H1 (cell line): ENCODE results near the gene RPTOR. TPM values are rescaled to one million over a fixed set of nuclear protein-coding genes. Genes with fewer than 3 reads are reported as not detected.

Experiments
- CTCF ChIA-PET: fragments of 300-600 bp; sonication (Branson Sonifier 250); formaldehyde crosslinking; loops from one replicate; lab custom pipeline; 2021; ENCODE audit not compliant: partially characterized antibody; lab: Charles Lee
- POLR2A ChIA-PET: fragments of 300-600 bp; sonication (Branson Sonifier 250); formaldehyde crosslinking; loops from one replicate; lab custom pipeline; 2021; ENCODE audit warnings: inconsistent platforms; ENCODE audit not compliant: partially characterized antibody; lab: Charles Lee
- DNase-seq, 2 experiments: peaks; one replicate each; pipeline versions ENCODE4 v3.0.0 to v3.0.0-alpha.2; 2010 to 2022; ENCODE audit warnings: low spot score in 2 of 2, low read depth in 1 of 2, mixed read lengths in 1 of 2
- FAIRE-seq: peaks from 2 replicates; lab custom pipeline; 2011; peaks lifted over from hg19 to GRCh38; lab: Jason Lieb, UNC
- H2AFZ ChIP-seq: 2 replicates; pipeline ENCODE4 v1.8.1; 2012; ENCODE audit warnings: low read length, inconsistent platforms
- H2AK5ac ChIP-seq: 2 replicates; pipeline ENCODE4 v1.6.1; 2013; ENCODE audit warnings: low read depth, low read length
- H2BK120ac ChIP-seq: replicated peaks from 2 replicates; pipeline ENCODE3; 2013; ENCODE audit warnings: low read depth, low read length, inconsistent platforms
- H2BK12ac ChIP-seq: 2 replicates; pipeline ENCODE4 v1.6.1; 2013; ENCODE audit warnings: low read depth, low read length
- H2BK15ac ChIP-seq: 2 replicates; pipeline ENCODE4 v1.6.1; 2013; ENCODE audit warnings: low read length
- H2BK20ac ChIP-seq: 2 replicates; pipeline ENCODE4 v1.6.1; 2013; ENCODE audit warnings: low read length
- H2BK5ac ChIP-seq: 2 replicates; pipeline ENCODE4 v1.6.1; 2013; ENCODE audit warnings: low read depth, low read length
- H3K14ac ChIP-seq: 2 replicates; pipeline ENCODE4 v1.6.1; 2013; ENCODE audit warnings: inconsistent platforms; ENCODE audit not compliant: insufficient read length
- H3K18ac ChIP-seq: 2 replicates; pipeline ENCODE4 v1.6.1; 2013; ENCODE audit warnings: low read length; ENCODE audit errors: extremely low read depth
- H3K23ac ChIP-seq: 2 replicates; pipeline ENCODE4 v1.6.1; 2013; ENCODE audit warnings: inconsistent platforms; ENCODE audit not compliant: insufficient read length
- H3K23me2 ChIP-seq: 2 replicates; pipeline ENCODE4 v1.6.1; 2013; ENCODE audit warnings: low read depth, low read length
- H3K27ac ChIP-seq: 2 replicates; pipeline ENCODE4 v1.6.1; 2011; ENCODE audit warnings: low read depth, low read length, inconsistent platforms
- H3K27me3 ChIP-seq, 4 experiments: replicated peaks in 1 of 4; 1 replicate in 1 of 4; 2 replicates in 3 of 4; pipeline versions ENCODE4 v1.6.1 to v1.8.1; 2011 to 2013; ENCODE audit warnings: low read length in 3 of 4, mild to moderate bottlenecking in 3 of 4, inconsistent platforms in 2 of 4, mixed read lengths in 2 of 4, moderate library complexity in 1 of 4; ENCODE audit not compliant: control insufficient read depth in 3 of 4, insufficient read depth in 3 of 4; ENCODE audit errors: extremely low read depth in 1 of 4
- H3K36me3 ChIP-seq, 4 experiments: 2 replicates each; pipeline versions ENCODE4 v1.6.1 to v1.8.1; 2011 to 2013; ENCODE audit warnings: mild to moderate bottlenecking in 4 of 4, low read length in 3 of 4, moderate library complexity in 2 of 4, control low read depth in 1 of 4, inconsistent platforms in 1 of 4; ENCODE audit not compliant: insufficient read depth in 4 of 4, control insufficient read depth in 2 of 4
- H3K4ac ChIP-seq: replicated peaks from 2 replicates; pipeline ENCODE3; 2013; ENCODE audit warnings: low read length, low read depth, mixed read lengths, inconsistent platforms; ENCODE audit not compliant: insufficient read length
- H3K4me1 ChIP-seq, 4 experiments: replicated peaks in 1 of 4; 1 replicate in 1 of 4; 2 replicates in 3 of 4; pipeline versions ENCODE4 v1.6.1 to v1.8.1; 2011 to 2013; ENCODE audit warnings: low read length in 3 of 4, inconsistent platforms in 2 of 4, mixed read lengths in 1 of 4; ENCODE audit not compliant: insufficient read depth in 4 of 4, control insufficient read depth in 3 of 4
- H3K4me2 ChIP-seq, 2 experiments: 2 replicates each; pipeline versions ENCODE4 v1.6.1 to v1.8.1; 2011 to 2013; ENCODE audit warnings: low read depth in 2 of 2, low read length in 2 of 2, control low read depth in 1 of 2, inconsistent platforms in 1 of 2, mild to moderate bottlenecking in 1 of 2; ENCODE audit not compliant: insufficient read depth in 1 of 2
- H3K4me3 ChIP-seq, 4 experiments: fragments of 200-600, 300-600 bp in 1 of 4; sonication (generic), shearing (Covaris generic), sonication (Bioruptor Twin) in 1 of 4; 2 replicates each; pipeline versions ENCODE4 v1.5.1 to v1.8.1; 2011 to 2016; ENCODE audit warnings: low read length in 4 of 4, low read depth in 3 of 4, control low read depth in 2 of 4, inconsistent platforms in 2 of 4, mild to moderate bottlenecking in 2 of 4, mixed read lengths in 1 of 4, moderate library complexity in 1 of 4; ENCODE audit not compliant: insufficient read depth in 2 of 4; ENCODE audit errors: extremely low read depth in 1 of 4
- H3K56ac ChIP-seq: replicated peaks from 2 replicates; pipeline ENCODE3; 2013; ENCODE audit warnings: low read depth, mild to moderate bottlenecking, mixed read lengths, low read length, inconsistent platforms; ENCODE audit not compliant: insufficient read length
- H3K79me1 ChIP-seq: 2 replicates; pipeline ENCODE4 v1.6.1; 2013; ENCODE audit warnings: low read depth, low read length, control low read depth
- H3K79me2 ChIP-seq, 2 experiments: 2 replicates each; pipeline versions ENCODE4 v1.6.1 to v1.8.1; 2012 to 2013; ENCODE audit warnings: low read length in 2 of 2, mild to moderate bottlenecking in 2 of 2, inconsistent platforms in 1 of 2; ENCODE audit not compliant: insufficient read depth in 2 of 2, control insufficient read depth in 1 of 2
- H3K9ac ChIP-seq, 4 experiments: replicated peaks in 1 of 4; 1 replicate in 1 of 4; 2 replicates in 3 of 4; pipeline versions ENCODE4 v1.6.1 to v1.8.1; 2011 to 2013; ENCODE audit warnings: low read depth in 3 of 4, low read length in 3 of 4, control low read depth in 2 of 4, mild to moderate bottlenecking in 2 of 4, moderate library complexity in 2 of 4, inconsistent platforms in 1 of 4; ENCODE audit errors: extremely low read depth in 1 of 4
- H3K9me3 ChIP-seq, 2 experiments: 2 replicates each; pipeline versions ENCODE4 v1.6.1 to v1.8.1; 2012 to 2013; ENCODE audit warnings: mild to moderate bottlenecking in 2 of 2, moderate library complexity in 2 of 2, control low read depth in 1 of 2, inconsistent platforms in 1 of 2, low read depth in 1 of 2, low read length in 1 of 2, mixed read lengths in 1 of 2; ENCODE audit not compliant: insufficient read depth in 2 of 2
- H4K20me1 ChIP-seq, 2 experiments: replicated peaks in 1 of 2; 2 replicates each; pipeline versions ENCODE3 to v1.8.1; 2011 to 2013; ENCODE audit warnings: inconsistent platforms in 2 of 2, low read length in 2 of 2, mild to moderate bottlenecking in 1 of 2; ENCODE audit not compliant: insufficient read depth in 2 of 2, control insufficient read depth in 1 of 2
- H4K5ac ChIP-seq: 2 replicates; pipeline ENCODE4 v1.6.1; 2013; ENCODE audit warnings: low read length, low read depth, mixed read lengths, inconsistent platforms; ENCODE audit not compliant: insufficient read length
- H4K8ac ChIP-seq: 2 replicates; pipeline ENCODE4 v1.8.0; 2013; ENCODE audit warnings: mild to moderate bottlenecking, moderate library complexity, low read length, inconsistent platforms; ENCODE audit not compliant: insufficient read depth; ENCODE audit errors: extremely low read depth
- H4K91ac ChIP-seq: replicated peaks from 2 replicates; pipeline ENCODE3; 2013; ENCODE audit warnings: low read length, mixed read lengths, inconsistent platforms; ENCODE audit not compliant: insufficient read length
- ATF3 ChIP-seq: IDR thresholded peaks from 2 replicates; pipeline ENCODE4 v1.6.1; 2011; ENCODE audit warnings: low read depth, mild to moderate bottlenecking, low read length; ENCODE audit not compliant: insufficient read depth
- WGBS, 2 experiments: shearing (Covaris generic) in 1 of 2; methylation state at CpG; one replicate each; pipeline versions ENCODE4 v1.1.6 to v1.1.7; 2013 to 2015; ENCODE audit warnings: low lambda C conversion rate in 2 of 2, mixed read lengths in 2 of 2, inconsistent platforms in 1 of 2, low coverage in 1 of 2, missing lambda C conversion rate in 1 of 2; ENCODE audit not compliant: insufficient replicate concordance in 2 of 2, insufficient coverage in 1 of 2, insufficient read length in 1 of 2; ENCODE audit errors: extremely low coverage in 1 of 2, missing lambda C conversion rate in 1 of 2; 5-methylcytosine and 5-hydroxymethylcytosine counted together
- polyA plus RNA-seq, 7 experiments: library from polyadenylated mRNA; depleted of rRNA in 3 of 7; stranded (reverse) in 5 of 7; unstranded in 2 of 7; fragments of >200 nt in 5 of 7; fragments of 200-250 nt in 2 of 7; gene quantifications; 1 replicate in 5 of 7; 2 replicates in 1 of 7; 4 replicates in 1 of 7; pipeline versions ENCODE4 v1.2.1 to v1.2.3, GENCODE V29; 2011 to 2013; ENCODE audit warnings: missing spikeins in 2 of 7, mixed read lengths in 2 of 7
- total RNA-seq: library from RNA; stranded (reverse); fragmentation: NEBNext Ultra II Directional; extraction: Animal tissue kit (Norgen Biotek cat#: 25700); gene quantifications from 2 replicates; pipeline ENCODE4 v1.2.1, GENCODE V29; 2021

RPTOR gene
- total and polyA plus RNA-seq, 2 of the 8 experiments (the other 6 are each of a cell fraction or from before 2014, with no cell fraction given), result 6.9 to 28.7 TPM

- WGBS, 2 experiments, result 93% methylated on average over 2 of the region's 2 CpGs; no CpG with 5 or more reads in 1 of the 2 experiments
- 0 out of 7 replicates have a peak, but pooled peaks cover 0 to 2% (median 0%) of the 10 kb centered on the region in 4 experiments for H3K4me1 ChIP-seq
- H3K23ac ChIP-seq, result no peak overlapping the region
- no peak overlapping the region for H2BK15ac ChIP-seq
- no peak overlapping the region for H3K4me2 ChIP-seq
- no peak overlapping the region for H2BK120ac ChIP-seq
- H4K20me1 ChIP-seq, result peaks cover 0 to 4% of the 10 kb centered on the region in 2 experiments
- H2AK5ac ChIP-seq, result no peak overlapping the region
- H3K56ac ChIP-seq, result no peak overlapping the region
- H3K36me3 ChIP-seq, result no peaks in the 10 kb centered on the region
- ChIA-PET POLR2A (no interaction called here), CTCF (no interaction called here)
- H3K18ac ChIP-seq, result no peak overlapping the region
- no peaks in the 10 kb centered on the region for H3K79me2 ChIP-seq
- no peak overlapping the region for H4K5ac ChIP-seq
- peaks cover 0 to 3% (median 0%) of the 10 kb centered on the region in 4 experiments; a peak in 2 of 7 replicates for H3K27me3 ChIP-seq
- no peak overlapping the region for H3K4me3 ChIP-seq
- H3K79me1 ChIP-seq, result no peaks in the 10 kb centered on the region
- no peak overlapping the region for H3K27ac ChIP-seq
- FAIRE-seq, result no peak
- H3K23me2 ChIP-seq, result peaks cover 12% of the 10 kb centered on the region; the same call in 1 of the 2 replicates
- H3K4ac ChIP-seq, result no peak overlapping the region
- H3K9ac ChIP-seq, result no peak overlapping the region
- no peak overlapping the region for H2AFZ ChIP-seq
- no peaks in the 10 kb centered on the region for H3K9me3 ChIP-seq
- no peak overlapping the region for H2BK5ac ChIP-seq
- DNase-seq, result no peak
- no peak overlapping the region for H4K91ac ChIP-seq
- H3K14ac ChIP-seq, result no peak overlapping the region
- H2BK20ac ChIP-seq, result no peak overlapping the region
- H2BK12ac ChIP-seq, result no peak overlapping the region
- no peak overlapping the region for H4K8ac ChIP-seq
- no peak for TF ChIP-seq ATF3
Observed at GRCh38 chr17:80503031-80503430, 41.6 kb upstream of the RPTOR start.
